ENCODE results near the gene EFS. TPM values are rescaled to one million over a fixed set of nuclear protein-coding genes. Genes with fewer than 3 reads are reported as not detected.

EFS gene
- total and polyA plus RNA-seq, 10 of the 15 experiments (the other 5 are each of a cell fraction or from before 2014, with no cell fraction given): 0.08 TPM; not detected in 9

GRCh38 chr14:23407516-23408306 is 42.7 kb upstream of the EFS start, which contains the start of gene MYH6:
MYH6 (minus strand) TSS chr14:23408273; CDS start chr14:23407223, 1,050 bp downstream.
- POLR2A ChIA-PET: no interaction called here
- Histone ChIP-seq H2AFZ (ENCODE audit: control insufficient read depth, low read depth, low read length) (no peak within 1 kb of the TSS), H3K4me2 (ENCODE audit: control insufficient read depth, insufficient read depth) (no peak within 1 kb of the TSS), H4K20me1 (ENCODE audit: control insufficient read depth, insufficient read depth) (no peaks in the 10 kb centered on the region), H3K9me3 (replicated peaks; ENCODE audit: control insufficient read depth, insufficient read depth, low read length) (no peaks in the 10 kb centered on the region), H3K9ac (ENCODE audit: control insufficient read depth, insufficient read depth, low read length) (no peak within 1 kb of the TSS), H3K4me1 (ENCODE audit: control insufficient read depth, insufficient read depth, low read length) (no peaks in the 10 kb centered on the region), H3K36me3 (ENCODE audit: control insufficient read depth in 2 of 2, insufficient read depth in 2 of 2, low read length in 1 of 2) (no peaks in the 10 kb centered on the region), H3K27ac (ENCODE audit: control insufficient read depth, insufficient read depth) (no peak within 1 kb of the TSS), H3K4me3 (no peak within 1 kb of the TSS), H3K27me3 (replicated peaks in 1 of 2; ENCODE audit: control insufficient read depth in 2 of 2, insufficient read depth in 2 of 2, low read length in 1 of 2) (peaks cover 0 to 3% of the 10 kb centered on the region in 2 experiments; a peak in 3 of 4 replicates), H3K79me2 (ENCODE audit: control insufficient read depth, insufficient read depth, low read length) (no peaks in the 10 kb centered on the region)
- BruUV-seq (replicated peaks): no TSS peak
- ATAC-seq (no peak), DNase-seq (ENCODE audit: low read depth, low spot score) (no peak), FAIRE-seq (no peak)
- SMC1A ChIA-PET (ENCODE audit: uncharacterized antibody, unreplicated experiment): no interaction called here
- 41% methylated on average over 15 of the region's 15 CpGs for WGBS (ENCODE audit: insufficient coverage, insufficient replicate concordance, low lambda C conversion rate, missing lambda C conversion rate)
- CTCF ChIA-PET: no interaction called here
- intact Hi-C loops (cut with micrococcal nuclease; ENCODE audit: unreplicated experiment): no loop called here
- RAD21 ChIA-PET (ENCODE audit: unreplicated experiment): no interaction called here
- in situ Hi-C loops (cut with MboI): no loop called here
- TF ChIP-seq ATF2 (IDR thresholded peaks at IDR 0.05; ENCODE audit: low read length) (no peak), REST (IDR thresholded peaks at IDR 0.05; ENCODE audit: low read depth, low read length) (no peak), MTA3 (IDR thresholded peaks at IDR 0.05; ENCODE audit: borderline replicate concordance, low read length) (no peak), TAF1 (IDR thresholded peaks at IDR 0.05; ENCODE audit: borderline replicate concordance, low read depth, low read length) (no peak), MYC (IDR thresholded peaks at IDR 0.05; ENCODE audit: insufficient read depth, insufficient read length, insufficient replicate concordance, low read length, severe bottlenecking) (no peak), IKZF2 (IDR thresholded peaks at IDR 0.05) (no peak), POLR2A (IDR thresholded peaks at IDR 0.05; ENCODE audit: low read depth, low read length) (no peak), RAD21 (IDR thresholded peaks at IDR 0.05; ENCODE audit: insufficient read depth, low read depth, low read length) (no peak), EP300 (IDR thresholded peaks at IDR 0.05; ENCODE audit: borderline replicate concordance in 1 of 2, control insufficient read depth in 1 of 2, low read depth in 2 of 2, low read length in 2 of 2) (no peak), RELA (IDR thresholded peaks at IDR 0.05; ENCODE audit: borderline replicate concordance, partially characterized antibody) (no peak), NBN (IDR thresholded peaks at IDR 0.05) (no peak)
- TF ChIP-seq, protein P1, sequence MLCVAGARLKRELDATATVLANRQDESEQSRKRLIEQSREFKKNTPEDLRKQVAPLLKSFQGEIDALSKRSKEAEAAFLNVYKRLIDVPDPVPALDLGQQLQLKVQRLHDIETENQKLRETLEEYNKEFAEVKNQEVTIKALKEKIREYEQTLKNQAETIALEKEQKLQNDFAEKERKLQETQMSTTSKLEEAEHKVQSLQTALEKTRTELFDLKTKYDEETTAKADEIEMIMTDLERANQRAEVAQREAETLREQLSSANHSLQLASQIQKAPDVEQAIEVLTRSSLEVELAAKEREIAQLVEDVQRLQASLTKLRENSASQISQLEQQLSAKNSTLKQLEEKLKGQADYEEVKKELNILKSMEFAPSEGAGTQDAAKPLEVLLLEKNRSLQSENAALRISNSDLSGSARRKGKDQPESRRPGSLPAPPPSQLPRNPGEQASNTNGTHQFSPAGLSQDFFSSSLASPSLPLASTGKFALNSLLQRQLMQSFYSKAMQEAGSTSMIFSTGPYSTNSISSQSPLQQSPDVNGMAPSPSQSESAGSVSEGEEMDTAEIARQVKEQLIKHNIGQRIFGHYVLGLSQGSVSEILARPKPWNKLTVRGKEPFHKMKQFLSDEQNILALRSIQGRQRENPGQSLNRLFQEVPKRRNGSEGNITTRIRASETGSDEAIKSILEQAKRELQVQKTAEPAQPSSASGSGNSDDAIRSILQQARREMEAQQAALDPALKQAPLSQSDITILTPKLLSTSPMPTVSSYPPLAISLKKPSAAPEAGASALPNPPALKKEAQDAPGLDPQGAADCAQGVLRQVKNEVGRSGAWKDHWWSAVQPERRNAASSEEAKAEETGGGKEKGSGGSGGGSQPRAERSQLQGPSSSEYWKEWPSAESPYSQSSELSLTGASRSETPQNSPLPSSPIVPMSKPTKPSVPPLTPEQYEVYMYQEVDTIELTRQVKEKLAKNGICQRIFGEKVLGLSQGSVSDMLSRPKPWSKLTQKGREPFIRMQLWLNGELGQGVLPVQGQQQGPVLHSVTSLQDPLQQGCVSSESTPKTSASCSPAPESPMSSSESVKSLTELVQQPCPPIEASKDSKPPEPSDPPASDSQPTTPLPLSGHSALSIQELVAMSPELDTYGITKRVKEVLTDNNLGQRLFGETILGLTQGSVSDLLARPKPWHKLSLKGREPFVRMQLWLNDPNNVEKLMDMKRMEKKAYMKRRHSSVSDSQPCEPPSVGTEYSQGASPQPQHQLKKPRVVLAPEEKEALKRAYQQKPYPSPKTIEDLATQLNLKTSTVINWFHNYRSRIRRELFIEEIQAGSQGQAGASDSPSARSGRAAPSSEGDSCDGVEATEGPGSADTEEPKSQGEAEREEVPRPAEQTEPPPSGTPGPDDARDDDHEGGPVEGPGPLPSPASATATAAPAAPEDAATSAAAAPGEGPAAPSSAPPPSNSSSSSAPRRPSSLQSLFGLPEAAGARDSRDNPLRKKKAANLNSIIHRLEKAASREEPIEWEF (IDR thresholded peaks at IDR 0.05; ENCODE audit: insufficient replicate concordance, low read depth, low read length): no peak
